Right forelimb (tissue), 1 donor: ENCODE data around the gene LRP1B.

ENCODE experiments used
- DNase-seq: peaks from one replicate; pipeline ENCODE4 v3.0.0-alpha.2; 2018

Gene LRP1B

GRCh38 chr2:141062443-141062842, 1068.4 kb downstream of the LRP1B start:
- no peak for DNase-seq

GRCh38 chr2:141062031-141062430, 1068.8 kb downstream of the LRP1B start:
- no peak for DNase-seq

DNA sequence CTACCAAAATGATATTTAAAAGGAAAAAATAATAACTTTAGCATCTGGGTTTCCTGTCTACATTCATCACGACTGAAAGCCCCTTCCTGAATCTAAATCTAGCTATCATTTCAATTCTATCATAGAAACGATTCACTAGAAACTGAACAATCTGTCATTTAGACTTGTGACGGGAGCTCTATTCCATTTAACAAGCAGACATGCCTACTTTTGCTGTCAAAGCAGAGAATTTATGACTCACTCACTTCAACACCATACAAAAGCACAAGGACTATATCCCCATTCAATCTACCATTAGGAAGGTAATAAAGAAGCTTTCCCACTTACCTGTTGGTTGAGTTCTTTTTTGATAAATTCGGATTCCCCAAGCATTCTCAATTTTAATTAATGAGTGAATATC, 1072.3 kb downstream of the LRP1B start:
- no peak for DNase-seq

DNA sequence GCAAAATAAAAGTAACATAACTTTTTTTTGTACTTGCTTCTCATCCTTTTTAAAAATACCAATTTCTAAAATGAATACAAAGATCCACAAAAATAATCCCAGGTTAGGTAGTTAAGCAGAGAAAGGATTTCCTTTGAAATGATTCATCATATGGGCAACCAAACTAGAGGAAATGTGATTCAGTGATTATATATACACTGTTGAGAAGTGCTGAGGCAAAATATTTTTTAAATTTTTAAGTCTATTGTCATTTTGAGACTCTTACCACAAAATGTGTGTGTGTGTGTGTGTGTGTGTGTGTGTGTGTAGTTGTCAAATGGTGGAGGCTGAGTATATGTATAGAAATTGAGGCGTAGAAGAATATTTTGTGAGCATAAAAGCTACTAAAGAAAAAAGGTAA, 1075.3 kb downstream of the LRP1B start:
- DNase-seq, result no peak

GRCh38 chr2:141048951-141049350, 1081.9 kb downstream of the LRP1B start:
- no peak for DNase-seq

- no peak for DNase-seq
Measured at GRCh38 chr2:141041281-141041680, 1089.5 kb downstream of the LRP1B start.

GRCh38 chr2:141038341-141038740, 1092.5 kb downstream of the LRP1B start:
- DNase-seq, result no peak

- no peak for DNase-seq
Measured at GRCh38 chr2:141037361-141037760, 1093.5 kb downstream of the LRP1B start.

- no peak for DNase-seq
Measured at GRCh38 chr2:141035846-141036420, 1094.9 kb downstream of the LRP1B start.

DNA sequence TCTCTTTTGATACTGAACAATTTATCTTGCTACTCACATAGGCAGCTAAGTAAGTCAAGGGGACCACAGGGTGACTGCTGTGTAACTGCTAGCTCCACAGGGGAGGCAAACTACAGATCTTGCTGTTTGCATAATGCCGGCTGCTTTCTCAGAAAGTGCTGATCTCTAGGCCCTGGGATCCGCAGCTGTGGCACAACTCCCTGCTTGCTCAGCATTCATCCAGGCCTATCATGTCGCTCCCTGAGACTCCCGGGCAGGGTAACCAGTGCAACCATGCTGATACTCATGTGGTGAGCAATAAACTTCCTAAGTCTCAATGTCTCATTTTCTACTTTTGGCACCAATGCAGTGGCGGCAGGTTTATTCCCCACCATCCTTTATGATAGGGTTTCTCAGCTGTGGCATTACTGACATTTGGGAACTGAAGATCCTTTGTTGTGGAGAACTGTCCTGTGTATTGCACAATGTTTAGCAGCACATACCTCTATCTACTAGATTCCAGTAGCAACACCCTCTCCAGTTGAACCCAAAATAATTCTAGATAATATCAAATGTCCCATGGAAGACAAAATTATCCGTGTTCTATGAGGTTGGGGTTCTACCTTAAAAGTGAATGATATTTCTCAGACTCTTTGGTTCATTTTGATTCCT, 1101.3 kb downstream of the LRP1B start:
- DNase-seq, result no peak

GRCh38 chr2:141027221-141027620, 1103.6 kb downstream of the LRP1B start:
- no peak for DNase-seq

DNA sequence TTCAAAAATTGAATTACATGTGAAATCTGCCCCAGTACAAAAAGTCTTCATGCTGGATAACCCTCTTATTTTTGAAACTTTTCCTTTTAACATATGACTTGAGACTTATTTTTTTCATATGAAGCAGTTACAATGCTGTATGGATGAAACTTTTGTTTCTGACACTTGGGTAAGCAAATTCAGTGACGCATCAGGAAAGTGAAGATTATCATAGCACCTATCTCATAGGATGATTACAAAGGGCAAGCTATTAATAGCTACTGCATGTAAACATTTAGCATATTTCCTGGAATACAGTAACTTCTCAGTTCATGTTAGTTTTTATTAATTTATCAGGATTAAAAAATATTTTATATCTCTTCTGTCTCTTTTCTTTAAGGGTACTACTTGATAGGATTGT, 1109.2 kb downstream of the LRP1B start:
- DNase-seq, result no peak

DNA sequence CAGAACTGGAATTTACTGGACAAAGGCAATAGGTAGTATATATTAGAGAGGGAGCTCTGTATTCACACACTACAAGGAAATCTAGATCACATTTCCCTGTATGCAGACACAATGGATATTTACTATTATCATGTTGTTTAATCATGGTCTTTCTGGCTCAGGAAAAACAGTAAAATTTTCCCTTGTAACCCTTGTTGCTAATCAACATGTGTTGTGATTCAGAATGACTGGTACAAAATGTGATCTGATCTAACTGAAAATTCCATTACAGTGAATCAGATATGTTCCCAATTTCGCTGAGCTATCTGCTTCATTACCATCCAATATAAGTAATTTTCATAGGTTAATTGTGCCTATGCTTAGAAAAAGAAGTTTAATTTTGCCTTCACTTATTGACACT, 1109.7 kb downstream of the LRP1B start:
- no peak for DNase-seq

DNA sequence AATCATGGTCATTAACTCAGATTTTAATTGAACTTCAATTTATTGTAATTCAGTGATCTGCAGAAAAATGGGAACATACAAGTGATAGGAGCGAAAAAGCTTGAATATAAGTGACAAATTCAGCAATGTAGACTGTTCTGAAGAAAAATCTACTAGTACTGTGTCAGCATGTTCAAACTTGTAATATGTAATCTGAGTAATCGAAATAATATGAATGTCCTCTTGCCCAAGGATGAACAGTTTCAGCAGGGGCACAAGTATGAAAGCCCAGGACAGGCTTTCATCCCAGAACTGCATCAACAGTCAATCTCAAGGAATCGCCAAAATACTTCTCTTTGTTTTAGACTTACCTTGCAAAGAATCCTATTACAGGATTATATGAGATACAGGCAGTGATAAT, 1110.5 kb downstream of the LRP1B start:
- no peak for DNase-seq

GRCh38 chr2:141015341-141016047, 1115.3 kb downstream of the LRP1B start:
- DNase-seq, result no peak

DNA sequence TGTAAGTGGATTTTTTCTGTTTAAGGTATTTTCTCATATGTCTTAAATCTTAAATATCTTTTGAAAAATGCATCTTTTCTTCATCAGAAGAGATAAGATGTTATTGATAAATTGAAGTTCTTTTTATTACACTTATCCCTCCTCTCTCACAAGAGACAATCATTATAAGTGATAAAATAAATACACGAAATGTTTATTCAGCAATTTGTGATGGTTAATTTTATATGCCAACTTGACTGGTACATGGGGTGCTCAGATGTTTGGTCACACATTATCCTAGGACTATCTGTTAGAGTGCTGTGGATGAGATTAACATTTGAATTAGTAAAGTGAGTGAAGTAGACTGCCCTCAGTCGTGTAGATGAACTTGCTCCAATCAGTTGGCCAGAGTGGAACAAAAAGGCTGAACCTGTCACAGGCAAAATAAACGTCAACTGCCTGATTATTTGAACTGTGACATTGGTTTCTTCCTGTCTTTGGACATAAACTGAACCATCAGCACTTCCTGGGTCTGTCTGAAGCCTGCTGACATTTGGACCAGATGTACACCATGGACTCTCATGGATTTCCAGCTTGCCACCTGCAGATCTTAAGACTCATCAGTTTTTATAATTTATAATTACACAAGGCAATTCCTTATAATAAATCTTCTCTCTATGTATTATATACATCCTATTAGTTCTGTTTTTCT, 1126.7 kb downstream of the LRP1B start:
- no peak for DNase-seq

- no peak for DNase-seq
Measured at GRCh38 chr2:141001750-141002149, 1129.1 kb downstream of the LRP1B start.

- no peak for DNase-seq
Measured at GRCh38 chr2:140998577-140998976, 1132.2 kb downstream of the LRP1B start.

- DNase-seq, result no peak
Measured at GRCh38 chr2:140998017-140998416, 1132.8 kb downstream of the LRP1B start.

- no peak for DNase-seq
Measured at GRCh38 chr2:140994856-140995255, 1136.0 kb downstream of the LRP1B start.

DNA sequence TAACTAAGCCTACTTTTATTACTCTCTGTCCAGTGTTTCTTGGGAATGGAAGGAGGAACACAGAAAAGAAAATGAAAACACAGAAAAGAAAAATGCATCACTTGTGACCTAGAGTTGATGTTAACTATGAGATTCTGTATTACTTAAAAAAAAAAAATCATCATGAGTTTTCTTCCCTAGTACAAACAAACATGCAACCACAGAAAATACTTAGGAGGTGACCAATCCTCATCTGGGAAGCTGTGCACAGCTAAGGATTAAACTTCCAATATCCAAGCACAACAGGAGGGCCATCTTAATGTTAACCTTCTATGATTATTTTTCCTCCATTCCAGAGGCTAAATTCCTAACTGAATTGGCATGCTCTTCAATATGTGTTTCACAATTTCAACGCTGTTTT, 1140.4 kb downstream of the LRP1B start:
- no peak for DNase-seq

DNA sequence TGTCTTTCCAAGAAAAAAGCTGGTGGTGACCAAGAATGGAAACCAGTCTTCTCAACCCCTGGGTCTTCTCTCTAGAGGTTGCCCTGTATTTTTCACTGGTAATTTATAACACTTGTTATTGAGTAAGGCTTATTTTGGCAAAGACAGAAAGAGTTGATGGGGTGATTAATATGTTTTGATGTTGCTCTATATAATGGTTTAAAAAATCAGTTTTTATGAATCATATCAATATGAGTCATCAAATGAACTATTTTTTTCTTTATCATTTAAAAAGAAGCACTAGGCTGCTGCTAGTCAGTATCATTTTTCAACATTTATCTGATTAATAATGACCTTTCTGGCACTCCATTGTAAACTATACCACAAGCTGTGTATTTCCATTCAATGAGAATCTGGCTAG, 1142.2 kb downstream of the LRP1B start:
- no peak for DNase-seq

- no peak for DNase-seq
Measured at GRCh38 chr2:140986456-140986855, 1144.4 kb downstream of the LRP1B start.

GRCh38 chr2:140975237-140975636, 1155.6 kb downstream of the LRP1B start:
- DNase-seq, result no peak
